SH-SY5Y (cell line): ENCODE results near the gene AHI1.

Experiments
- GATA2 ChIP-seq: IDR thresholded peaks from 2 replicates; pipeline ENCODE4 v1.6.1; 2011; ENCODE audit warnings: mild to moderate bottlenecking, low read depth, low read length
- GATA3 ChIP-seq: IDR thresholded peaks from 2 replicates; pipeline ENCODE4 v1.6.1; 2011; ENCODE audit warnings: low read depth, mild to moderate bottlenecking, low read length, moderate library complexity

GRCh38 chr6:135250234-135250633, 247.3 kb downstream of the AHI1 start:
- no peak for TF ChIP-seq GATA2
- no peak for TF ChIP-seq GATA3
